Thyroid gland (tissue), 4 donors: Measurements from ENCODE around the gene NPPA. TPM values are rescaled to one million over a fixed set of nuclear protein-coding genes. Genes with fewer than 3 reads are reported as not detected.

ENCODE experiments used
- DNase-seq, 2 donors: peaks; one replicate each; pipeline ENCODE4 v3.0.0-alpha.2; 2019
- H3K27ac ChIP-seq, 3 donors: fragments of 200-600 bp; sonication (generic); 1 replicate in 2 of 3; 2 replicates in 1 of 3; pipeline ENCODE4 v1.5.1; 2016 to 2019; ENCODE audit warnings: mild to moderate bottlenecking in 1 of 3, moderate library complexity in 1 of 3
- H3K27me3 ChIP-seq: fragments of 200-600 bp; sonication (generic); one replicate; pipeline ENCODE4 v1.5.1; 2019
- H3K36me3 ChIP-seq, 2 donors: fragments of 200-600 bp; sonication (generic); one replicate each; pipeline ENCODE4 v1.5.1; 2016 to 2019
- H3K4me1 ChIP-seq, 2 donors: fragments of 200-600 bp; sonication (generic); one replicate each; pipeline ENCODE4 v1.5.1; 2017 to 2019
- H3K4me3 ChIP-seq, 3 donors: fragments of 200-600 bp; sonication (generic); replicated peaks in 1 of 3; 1 replicate in 2 of 3; 2 replicates in 1 of 3; pipeline ENCODE4 v1.5.1; 2016; ENCODE audit warnings: mild to moderate bottlenecking in 1 of 3
- H3K9me3 ChIP-seq: fragments of 200-600 bp; sonication (generic); one replicate; pipeline ENCODE4 v1.5.1; 2017
- CTCF ChIP-seq, 6 experiments: fragments of 200-600 bp in 3 of 6; fragments of 450-650 bp in 3 of 6; sonication (generic) in 3 of 6; IDR thresholded peaks; one replicate each; pipeline ENCODE4 v1.5.1; 2016 to 2019; ENCODE audit warnings: antibody characterized with exemption in 6 of 6, mild to moderate bottlenecking in 2 of 6, inconsistent platforms in 1 of 6, moderate library complexity in 1 of 6
- POLR2A ChIP-seq, 2 donors: fragments of 450-650 bp; IDR thresholded peaks; one replicate each; pipeline ENCODE4 v1.6.1; 2017; ENCODE audit warnings: antibody characterized with exemption in 2 of 2, mild to moderate bottlenecking in 2 of 2, moderate library complexity in 1 of 2
- WGBS, 2 donors: methylation state at CpG; one replicate each; pipeline ENCODE4 v1.1.5; 2017; 5-methylcytosine and 5-hydroxymethylcytosine counted together
- intact Hi-C: fragments of 100-400 bp; cut with DNase I; formaldehyde crosslinking; loops from one replicate; pipeline ENCODE4 v1.15.1; 2023
- total RNA-seq, 4 donors: library from RNA; depleted of rRNA; stranded (reverse); fragments of >200 nt; gene quantifications; one replicate each; pipeline ENCODE4 v1.2.3, GENCODE V29; 2016

The NPPA gene
- total RNA-seq, 4 donors from 2014 or later, result not detected

GRCh38 chr1:11825131-11825530, 22.5 kb downstream of the NPPA start:
- H3K9me3 ChIP-seq, result no peaks in the 10 kb centered on the region
- no peak overlapping the region for H3K27ac ChIP-seq
- TF ChIP-seq POLR2A (IDR thresholded peaks at IDR 0.05), result no peak
- no peak for TF ChIP-seq CTCF (IDR thresholded peaks at IDR 0.05)
- no peak for DNase-seq
- peaks cover 62 to 63% of the 10 kb centered on the region in 2 donors for H3K36me3 ChIP-seq
- no peaks in the 10 kb centered on the region for H3K27me3 ChIP-seq
- H3K4me3 ChIP-seq, result no peak overlapping the region
- intact Hi-C loops, result no loop called here
- 92 to 96% methylated on average over 7 of the region's 7 CpGs for WGBS, 2 donors
- H3K4me1 ChIP-seq, result no peaks in the 10 kb centered on the region

- no peak for DNase-seq
- Histone ChIP-seq H3K4me1 (no peaks in the 10 kb centered on the region), H3K9me3 (no peaks in the 10 kb centered on the region), H3K27me3 (no peaks in the 10 kb centered on the region), H3K36me3 (peaks cover 49 to 65% of the 10 kb centered on the region in 2 donors), H3K4me3 (no peak overlapping the region), H3K27ac (no peak overlapping the region)
- intact Hi-C loops, result no loop called here
- WGBS, 2 donors, result 92 to 94% methylated on average over 17 of the region's 17 CpGs
- TF ChIP-seq POLR2A (IDR thresholded peaks at IDR 0.05) (no peak), CTCF (IDR thresholded peaks at IDR 0.05) (no peak)
These were observed 24.0 kb downstream of the NPPA start for GRCh38 chr1:11823366-11824137.

- Histone ChIP-seq H3K36me3 (peaks cover 46 to 63% of the 10 kb centered on the region in 2 donors), H3K9me3 (no peaks in the 10 kb centered on the region), H3K27ac (no peak overlapping the region), H3K4me1 (no peaks in the 10 kb centered on the region), H3K27me3 (no peaks in the 10 kb centered on the region), H3K4me3 (no peak overlapping the region)
- no peak for TF ChIP-seq CTCF (IDR thresholded peaks at IDR 0.05)
- TF ChIP-seq POLR2A (IDR thresholded peaks at IDR 0.05), result no peak
- DNase-seq, result no peak
- intact Hi-C loops, result no loop called here
- 89 to 90% methylated on average over 3 of the region's 3 CpGs for WGBS, 2 donors
These were observed 25.5 kb downstream of the NPPA start for GRCh38 chr1:11822091-11822490.

- TF ChIP-seq CTCF (IDR thresholded peaks at IDR 0.05), result no peak
- TF ChIP-seq POLR2A (IDR thresholded peaks at IDR 0.05), result no peak
- H3K4me3 ChIP-seq, result no peak overlapping the region
- no peak for DNase-seq
- H3K27ac ChIP-seq, result no peak overlapping the region
- 96 to 98% methylated on average over 12 of the region's 12 CpGs for WGBS, 2 donors
- H3K27me3 ChIP-seq, result no peaks in the 10 kb centered on the region
- peaks cover 33 to 38% of the 10 kb centered on the region in 2 donors for H3K36me3 ChIP-seq
- no peaks in the 10 kb centered on the region for H3K4me1 ChIP-seq
- intact Hi-C loops, result no loop called here
- no peaks in the 10 kb centered on the region for H3K9me3 ChIP-seq
These were observed 30.4 kb downstream of the NPPA start for GRCh38 chr1:11817192-11817591.

- peaks cover 22 to 30% of the 10 kb centered on the region in 2 donors for H3K36me3 ChIP-seq
- H3K9me3 ChIP-seq, result no peaks in the 10 kb centered on the region
- peaks cover 0 to 2% of the 10 kb centered on the region in 2 donors for H3K4me1 ChIP-seq
- no peak for DNase-seq
- no peak overlapping the region for H3K4me3 ChIP-seq
- no peak overlapping the region for H3K27ac ChIP-seq
- no peaks in the 10 kb centered on the region for H3K27me3 ChIP-seq
- no peak for TF ChIP-seq CTCF (IDR thresholded peaks at IDR 0.05)
- no peak for TF ChIP-seq POLR2A (IDR thresholded peaks at IDR 0.05)
- intact Hi-C loops, result no loop called here
- WGBS, 2 donors, result 88 to 94% methylated on average over 5 of the region's 5 CpGs
These were observed 34.6 kb downstream of the NPPA start for GRCh38 chr1:11813021-11813420.
